ENCODE measurements around the gene TSPAN2.

The TSPAN2 gene

DNA sequence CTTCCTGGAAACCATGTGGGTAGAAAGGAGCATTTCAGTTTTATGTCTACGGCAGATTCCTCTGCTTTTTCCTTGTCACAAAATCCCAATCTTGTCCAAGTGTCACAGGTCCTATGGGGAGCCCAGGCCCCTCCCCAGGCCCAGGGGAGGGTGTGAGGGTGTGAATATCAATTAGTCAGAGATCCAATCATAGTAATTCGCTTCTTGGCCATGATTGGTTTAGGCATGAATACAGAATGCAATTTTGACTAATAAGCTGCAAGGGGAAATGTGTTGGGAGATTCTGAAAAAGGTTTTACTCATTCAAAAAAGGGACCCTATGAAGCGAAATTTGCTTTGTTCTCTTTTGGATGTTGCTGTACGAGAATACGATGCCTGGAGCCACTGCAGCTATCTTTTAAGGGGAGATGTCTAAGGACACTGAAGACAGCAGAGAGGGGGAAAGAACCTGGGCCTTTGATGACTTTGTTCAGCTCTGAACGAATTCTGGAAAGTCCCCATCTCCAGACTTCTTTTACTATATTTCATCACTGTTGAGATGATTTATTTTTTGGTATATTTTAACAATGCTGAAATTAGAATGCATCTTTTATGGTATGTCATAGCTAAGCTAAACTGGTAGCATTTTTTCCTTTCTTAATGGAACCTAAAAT lies 18.2 kb downstream of the TSPAN2 start:
- no peak overlapping the region for H3K9ac ChIP-seq (ENCODE audit: low read depth, low read length)

DNA sequence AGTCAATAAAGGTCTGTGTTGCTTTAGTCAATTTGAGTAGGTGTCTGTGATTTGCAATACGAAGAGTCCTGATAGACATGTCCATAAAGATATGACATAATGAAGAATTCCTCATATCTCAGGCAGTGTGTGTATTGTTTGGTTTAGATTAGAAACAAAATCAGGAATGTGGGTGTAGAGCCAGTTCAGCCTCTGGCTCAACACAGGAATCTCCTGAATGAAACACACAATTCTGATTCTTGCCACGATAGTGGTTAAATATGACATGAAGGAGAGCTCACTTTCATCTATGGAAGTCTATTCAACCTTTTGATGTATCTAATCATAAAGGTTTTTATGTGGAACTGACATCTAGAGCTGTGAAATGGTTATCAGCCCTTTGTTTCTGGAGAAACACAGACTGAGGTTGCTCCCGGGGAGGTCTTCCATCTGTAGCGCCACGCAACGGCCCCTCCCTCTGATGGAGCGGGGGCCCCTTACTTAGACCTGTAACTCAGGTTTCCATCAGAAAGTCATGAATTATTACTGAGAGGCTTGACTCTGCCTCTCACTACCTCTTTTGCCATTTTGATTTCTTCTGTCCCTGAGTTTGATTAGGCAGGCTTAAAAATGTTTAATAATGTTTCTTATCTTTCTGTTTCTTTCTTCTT lies 19.5 kb downstream of the TSPAN2 start:
- no peak overlapping the region for H3K9ac ChIP-seq (ENCODE audit: low read depth, low read length)
- H3K9me3 ChIP-seq (ENCODE audit: insufficient read depth, low read depth, low read length): no peaks in the 10 kb centered on the region
- no peak overlapping the region for H3K27ac ChIP-seq (ENCODE audit: low read length)
- H3K4me1 ChIP-seq (ENCODE audit: insufficient read depth, low read length): no peaks in the 10 kb centered on the region; the same call in 1 of the 2 replicates
- H3K36me3 ChIP-seq (ENCODE audit: insufficient read depth, low read depth, low read length): no peaks in the 10 kb centered on the region
- H3K27me3 ChIP-seq (ENCODE audit: insufficient read depth, low read length): no peaks in the 10 kb centered on the region
- H3K4me3 ChIP-seq (ENCODE audit: low read length): no peak overlapping the region

More for the DNA sequence above, 18.2 kb downstream of the TSPAN2 start:
- Histone ChIP-seq H3K4me1 (ENCODE audit: insufficient read depth, low read length) (no peaks in the 10 kb centered on the region; the same call in 1 of the 2 replicates), H3K9me3 (ENCODE audit: insufficient read depth, low read depth, low read length) (no peaks in the 10 kb centered on the region), H3K4me3 (ENCODE audit: low read length) (no peak overlapping the region), H3K27me3 (ENCODE audit: insufficient read depth, low read length) (no peaks in the 10 kb centered on the region), H3K27ac (ENCODE audit: low read length) (no peak overlapping the region), H3K36me3 (ENCODE audit: insufficient read depth, low read depth, low read length) (no peaks in the 10 kb centered on the region)

DNA sequence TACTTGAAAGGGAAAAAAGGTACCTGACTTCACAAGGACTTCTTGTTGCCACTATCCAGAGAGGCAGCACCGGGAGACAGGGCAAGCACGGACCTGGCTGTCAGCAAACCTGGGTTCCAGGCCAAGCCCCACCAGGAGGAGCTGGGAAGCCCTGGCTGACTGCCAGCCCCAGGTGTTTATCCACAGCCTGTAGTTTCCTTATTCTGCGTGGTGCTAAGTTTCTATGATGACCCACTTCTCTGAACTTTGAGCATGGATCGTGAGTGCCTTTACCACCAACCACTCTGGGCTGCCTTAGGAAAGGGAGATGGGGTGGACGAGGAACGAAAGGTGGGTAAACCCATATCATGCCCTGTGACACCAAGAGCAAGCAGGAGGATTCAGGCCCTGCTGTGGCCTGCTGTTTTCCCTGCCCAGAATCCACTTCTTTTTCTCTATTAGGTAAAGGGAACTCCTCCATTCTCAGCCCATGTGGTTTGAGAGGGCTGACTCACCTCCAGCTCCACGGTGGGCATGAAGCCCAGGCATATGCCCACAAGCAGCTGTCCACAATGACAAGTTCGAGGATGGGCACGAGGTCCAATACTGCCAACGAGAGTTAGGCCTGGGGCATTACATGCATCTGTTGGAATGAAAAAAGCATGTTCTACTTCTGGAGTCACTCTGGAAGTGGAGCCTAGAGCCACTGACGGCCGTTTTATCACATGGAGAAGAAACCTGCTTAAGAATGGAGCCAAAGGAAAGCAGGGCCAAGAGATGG lies 20.3 kb downstream of the TSPAN2 start:
- no peaks in the 10 kb centered on the region for H3K9me3 ChIP-seq (ENCODE audit: insufficient read depth, low read depth, low read length)
- no peak overlapping the region for H3K4me3 ChIP-seq (ENCODE audit: low read length)
- no peak overlapping the region for H3K27ac ChIP-seq (ENCODE audit: low read length)
- H3K4me1 ChIP-seq (ENCODE audit: insufficient read depth, low read length): no peaks in the 10 kb centered on the region; the same call in 1 of the 2 replicates
- H3K27me3 ChIP-seq (ENCODE audit: insufficient read depth, low read length): no peaks in the 10 kb centered on the region
- no peaks in the 10 kb centered on the region for H3K36me3 ChIP-seq (ENCODE audit: insufficient read depth, low read depth, low read length)
- no peak overlapping the region for H3K9ac ChIP-seq (ENCODE audit: low read depth, low read length)

DNA sequence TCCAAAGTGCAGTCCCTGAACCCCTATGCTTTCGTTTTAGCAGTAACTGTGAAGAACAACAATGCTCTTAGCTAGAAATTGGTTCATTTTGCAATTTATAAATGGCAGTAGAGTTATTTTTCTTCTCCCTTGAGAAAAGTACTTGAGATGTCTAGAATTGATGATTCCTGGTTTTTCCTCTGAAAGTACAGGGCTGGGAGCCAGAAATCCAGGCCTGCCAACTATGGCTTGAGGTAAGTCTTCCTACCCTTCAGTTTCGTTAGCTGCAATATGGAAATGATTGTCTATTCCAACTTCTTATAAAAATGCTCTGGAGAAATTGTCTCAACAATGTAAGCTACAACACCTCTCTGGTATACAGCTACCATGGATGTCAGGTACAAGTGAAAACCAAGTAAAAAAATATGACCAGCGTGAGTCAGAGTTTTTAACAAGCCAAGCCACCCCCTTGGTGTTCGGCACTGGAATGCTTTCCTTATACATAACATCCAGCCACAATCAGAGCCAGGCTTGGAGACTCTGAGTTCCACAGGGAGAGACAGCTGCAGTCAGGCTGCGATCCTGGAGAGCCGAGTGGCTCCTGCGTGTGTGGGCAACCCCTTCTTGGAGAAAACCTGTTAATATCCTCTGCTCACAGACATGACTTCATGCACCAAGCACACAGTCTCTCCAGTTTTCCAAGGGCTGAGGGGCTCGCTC lies 22.0 kb downstream of the TSPAN2 start:
- no peaks in the 10 kb centered on the region; the same call in 1 of the 2 replicates for H3K4me1 ChIP-seq (ENCODE audit: insufficient read depth, low read length)
- H3K9me3 ChIP-seq (ENCODE audit: insufficient read depth, low read depth, low read length): no peaks in the 10 kb centered on the region
- H3K9ac ChIP-seq (ENCODE audit: low read depth, low read length): no peak overlapping the region
- H3K4me3 ChIP-seq (ENCODE audit: low read length): no peak overlapping the region
- no peak overlapping the region for H3K27ac ChIP-seq (ENCODE audit: low read length)
- no peaks in the 10 kb centered on the region for H3K27me3 ChIP-seq (ENCODE audit: insufficient read depth, low read length)
- no peaks in the 10 kb centered on the region for H3K36me3 ChIP-seq (ENCODE audit: insufficient read depth, low read depth, low read length)

DNA sequence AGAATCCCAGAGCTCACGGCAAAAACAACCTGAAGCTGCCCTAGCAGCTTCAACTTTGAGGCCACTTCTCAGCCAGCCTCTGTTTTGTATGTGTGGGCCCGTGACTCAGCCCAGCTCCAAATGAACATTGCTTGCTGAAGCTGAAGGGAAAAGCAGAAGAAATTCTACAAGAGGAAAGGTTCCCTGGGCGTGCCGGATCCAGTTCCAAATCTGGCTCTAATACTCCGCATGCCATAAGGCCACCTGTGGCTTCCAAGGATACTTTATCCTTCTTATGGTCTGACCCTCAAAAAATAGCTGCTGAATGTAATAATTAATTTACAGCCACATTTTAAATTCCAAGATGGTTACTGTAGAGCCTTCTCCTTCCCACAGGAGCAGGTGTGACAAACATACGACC lies 24.3 kb downstream of the TSPAN2 start:
- Histone ChIP-seq H3K4me1 (ENCODE audit: insufficient read depth, low read length) (no peaks in the 10 kb centered on the region), H3K4me3 (ENCODE audit: low read length) (no peak overlapping the region), H3K36me3 (ENCODE audit: insufficient read depth, low read depth, low read length) (no peaks in the 10 kb centered on the region), H3K27me3 (ENCODE audit: insufficient read depth, low read length) (no peaks in the 10 kb centered on the region), H3K27ac (ENCODE audit: low read length) (no peak overlapping the region), H3K9me3 (ENCODE audit: insufficient read depth, low read depth, low read length) (no peaks in the 10 kb centered on the region), H3K9ac (ENCODE audit: low read depth, low read length) (no peak overlapping the region)

DNA sequence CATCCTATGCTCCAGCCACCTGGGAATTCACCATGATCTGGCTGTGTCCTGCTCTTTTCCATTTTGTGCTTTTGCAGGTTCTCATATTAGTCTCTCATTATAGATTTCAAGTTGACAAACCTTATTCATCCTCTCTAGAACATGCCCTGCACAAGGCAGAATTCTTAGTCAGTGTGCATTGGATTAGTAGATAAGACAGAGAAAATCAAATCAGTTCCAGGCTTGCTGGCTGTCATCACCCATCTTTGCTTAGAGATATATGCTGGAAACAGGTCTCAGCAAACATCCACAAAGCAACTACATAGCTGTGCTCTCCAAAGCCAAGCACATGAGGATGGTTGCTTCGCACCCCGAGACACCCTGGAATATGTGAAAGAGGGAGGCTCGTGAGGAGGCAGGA lies 24.8 kb downstream of the TSPAN2 start:
- Histone ChIP-seq H3K4me3 (ENCODE audit: low read length) (no peak overlapping the region), H3K27ac (ENCODE audit: low read length) (no peak overlapping the region), H3K4me1 (ENCODE audit: insufficient read depth, low read length) (no peaks in the 10 kb centered on the region), H3K36me3 (ENCODE audit: insufficient read depth, low read depth, low read length) (no peaks in the 10 kb centered on the region), H3K9me3 (ENCODE audit: insufficient read depth, low read depth, low read length) (no peaks in the 10 kb centered on the region), H3K27me3 (ENCODE audit: insufficient read depth, low read length) (no peaks in the 10 kb centered on the region), H3K9ac (ENCODE audit: low read depth, low read length) (no peak overlapping the region)

DNA sequence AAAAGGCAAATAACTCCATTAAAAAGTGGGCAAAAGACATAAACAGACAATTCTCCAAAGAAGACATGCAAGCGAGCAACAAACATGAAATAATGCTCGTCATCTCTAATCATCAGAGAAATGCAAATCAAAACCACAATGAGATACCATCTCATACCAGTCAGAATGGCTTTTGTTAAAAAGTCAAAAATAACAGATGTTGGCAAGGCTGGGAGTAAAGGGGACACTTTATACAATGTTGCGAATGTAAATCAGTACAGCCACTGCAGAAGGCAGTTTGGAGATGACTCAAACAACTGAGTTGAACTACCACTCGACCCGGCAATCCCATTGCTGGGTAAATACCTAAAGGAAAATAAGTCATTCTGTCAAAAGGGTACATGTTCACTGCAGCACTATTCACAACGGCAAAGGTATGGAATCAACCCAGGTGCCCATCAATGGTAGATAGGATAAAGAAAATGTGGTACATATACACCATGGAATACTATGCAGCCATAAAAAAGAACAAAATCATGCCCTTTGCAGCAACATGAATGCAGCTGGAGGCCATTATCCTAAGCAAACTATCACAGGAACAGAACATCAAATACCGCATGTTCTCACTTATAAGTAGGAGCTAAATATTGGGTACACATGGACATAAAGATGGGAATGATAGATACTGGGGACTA lies 25.9 kb downstream of the TSPAN2 start:
- Histone ChIP-seq H3K4me1 (ENCODE audit: insufficient read depth, low read length) (no peaks in the 10 kb centered on the region), H3K9me3 (ENCODE audit: insufficient read depth, low read depth, low read length) (no peaks in the 10 kb centered on the region), H3K27ac (ENCODE audit: low read length) (no peak overlapping the region), H3K9ac (ENCODE audit: low read depth, low read length) (no peak overlapping the region), H3K4me3 (ENCODE audit: low read length) (no peak overlapping the region), H3K36me3 (ENCODE audit: insufficient read depth, low read depth, low read length) (no peaks in the 10 kb centered on the region), H3K27me3 (ENCODE audit: insufficient read depth, low read length) (no peaks in the 10 kb centered on the region)

DNA sequence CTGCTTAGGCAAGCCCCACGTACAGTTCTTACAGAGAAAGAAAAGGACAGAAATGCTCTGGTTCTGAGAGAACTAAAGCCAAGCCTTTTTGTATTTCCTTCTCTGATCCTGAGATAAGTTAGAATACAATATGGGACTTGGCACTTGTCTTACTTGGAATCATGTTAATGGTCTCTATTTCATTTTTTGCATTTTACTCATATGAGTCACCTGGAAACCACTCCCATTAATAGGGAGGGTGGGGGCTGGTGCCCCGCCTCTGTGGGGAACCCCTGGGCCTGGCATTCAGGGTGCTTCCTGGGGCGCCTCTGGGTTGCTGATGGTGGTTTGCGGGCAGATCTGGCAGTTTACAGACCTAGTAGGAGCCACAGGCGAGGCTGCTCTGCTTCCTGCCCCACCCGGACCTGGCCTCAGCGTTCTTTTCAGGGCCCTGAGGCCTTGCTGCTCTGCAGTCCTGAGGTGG lies 26.7 kb downstream of the TSPAN2 start:
- no peaks in the 10 kb centered on the region for H3K4me1 ChIP-seq (ENCODE audit: insufficient read depth, low read length)

DNA sequence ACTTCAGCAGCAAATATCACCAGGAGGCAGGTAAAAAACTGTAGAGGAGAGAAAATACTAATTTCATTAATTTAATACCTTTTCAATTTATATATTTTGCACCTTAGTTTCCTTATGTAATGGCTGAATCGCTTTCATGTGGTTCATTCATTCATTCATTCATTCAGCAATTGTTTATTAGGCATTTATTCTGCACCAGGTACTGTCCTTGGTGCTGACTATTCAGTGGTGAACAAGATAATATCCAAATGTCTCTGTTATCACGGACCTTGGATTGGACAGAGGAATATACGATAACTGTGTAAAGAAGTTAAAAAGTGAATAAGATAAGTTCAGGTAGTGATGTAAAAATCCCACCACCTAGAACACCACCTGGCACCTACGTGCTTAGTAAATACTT lies 28.8 kb downstream of the TSPAN2 start:
- H3K9ac ChIP-seq (ENCODE audit: low read depth, low read length): no peak overlapping the region

More for the DNA sequence above, 26.7 kb downstream of the TSPAN2 start:
- H3K27me3 ChIP-seq (ENCODE audit: insufficient read depth, low read length): no peaks in the 10 kb centered on the region
- no peak overlapping the region for H3K9ac ChIP-seq (ENCODE audit: low read depth, low read length)
- H3K27ac ChIP-seq (ENCODE audit: low read length): no peak overlapping the region
- no peak overlapping the region for H3K4me3 ChIP-seq (ENCODE audit: low read length)
- no peaks in the 10 kb centered on the region for H3K9me3 ChIP-seq (ENCODE audit: insufficient read depth, low read depth, low read length)
- no peaks in the 10 kb centered on the region for H3K36me3 ChIP-seq (ENCODE audit: insufficient read depth, low read depth, low read length)

DNA sequence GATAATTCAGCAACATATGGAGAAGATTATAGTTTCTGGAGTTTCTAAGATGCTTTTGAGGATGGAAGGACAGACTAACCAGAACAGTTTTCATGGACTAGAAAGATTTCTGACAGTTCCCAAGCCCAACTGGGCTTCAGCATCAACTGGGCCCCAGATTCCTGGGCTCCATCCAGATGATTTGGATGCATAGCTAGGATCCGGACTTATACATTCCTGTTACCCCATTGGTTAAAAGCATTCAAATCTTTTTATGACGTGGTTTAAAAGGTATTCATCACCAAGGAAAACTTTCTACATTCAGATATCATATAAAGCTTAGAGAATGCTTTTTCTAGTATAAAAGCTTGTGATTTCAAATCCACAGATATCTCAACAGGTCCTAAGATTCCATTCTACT lies 30.0 kb downstream of the TSPAN2 start:
- Histone ChIP-seq H3K27me3 (ENCODE audit: insufficient read depth, low read length) (no peaks in the 10 kb centered on the region), H3K36me3 (ENCODE audit: insufficient read depth, low read depth, low read length) (no peaks in the 10 kb centered on the region), H3K9ac (ENCODE audit: low read depth, low read length) (no peak overlapping the region), H3K4me3 (ENCODE audit: low read length) (no peak overlapping the region), H3K27ac (ENCODE audit: low read length) (no peak overlapping the region), H3K4me1 (ENCODE audit: insufficient read depth, low read length) (peaks cover 5% of the 10 kb centered on the region; the same call in 1 of the 2 replicates), H3K9me3 (ENCODE audit: insufficient read depth, low read depth, low read length) (no peaks in the 10 kb centered on the region)

More for the DNA sequence above, 28.8 kb downstream of the TSPAN2 start:
- Histone ChIP-seq H3K36me3 (ENCODE audit: insufficient read depth, low read depth, low read length) (no peaks in the 10 kb centered on the region), H3K27me3 (ENCODE audit: insufficient read depth, low read length) (no peaks in the 10 kb centered on the region), H3K9me3 (ENCODE audit: insufficient read depth, low read depth, low read length) (no peaks in the 10 kb centered on the region), H3K4me3 (ENCODE audit: low read length) (no peak overlapping the region), H3K4me1 (ENCODE audit: insufficient read depth, low read length) (peaks cover 5% of the 10 kb centered on the region; the same call in 1 of the 2 replicates), H3K27ac (ENCODE audit: low read length) (no peak overlapping the region)

DNA sequence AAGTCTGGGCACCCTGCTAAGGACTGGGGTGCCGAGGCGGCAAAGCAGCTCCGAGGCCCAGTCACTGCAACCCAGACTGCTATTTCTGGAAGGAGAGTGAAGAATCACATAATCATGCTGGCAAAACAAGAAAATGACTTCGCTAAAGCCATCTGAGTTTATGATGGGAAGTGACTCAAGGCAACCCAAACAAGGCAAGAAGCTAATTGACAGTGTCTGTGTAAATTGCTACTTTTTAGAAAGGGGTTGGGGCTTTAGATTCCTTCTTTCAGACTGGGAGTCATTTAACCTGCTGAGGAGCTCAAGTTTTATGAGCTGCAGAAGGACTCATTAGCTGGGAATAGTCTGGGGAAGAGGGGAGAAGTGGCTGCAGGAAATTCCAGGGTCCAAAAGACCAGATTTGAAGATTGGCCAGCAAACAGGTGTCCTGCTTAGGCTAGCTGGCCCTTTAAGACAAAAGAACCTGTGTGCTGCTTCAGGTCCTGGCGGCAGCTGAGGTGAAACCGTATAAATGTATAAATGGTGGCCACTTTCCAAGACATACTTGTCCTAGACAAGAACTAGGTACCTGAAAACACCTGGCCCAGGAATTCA lies 31.5 kb downstream of the TSPAN2 start:
- no peaks in the 10 kb centered on the region for H3K27me3 ChIP-seq (ENCODE audit: insufficient read depth, low read length)
- peaks cover 5% of the 10 kb centered on the region; the same call in 1 of the 2 replicates for H3K4me1 ChIP-seq (ENCODE audit: insufficient read depth, low read length)
- H3K4me3 ChIP-seq (ENCODE audit: low read length): no peak overlapping the region
- H3K36me3 ChIP-seq (ENCODE audit: insufficient read depth, low read depth, low read length): no peaks in the 10 kb centered on the region
- no peak overlapping the region for H3K9ac ChIP-seq (ENCODE audit: low read depth, low read length)
- H3K27ac ChIP-seq (ENCODE audit: low read length): no peak overlapping the region
- H3K9me3 ChIP-seq (ENCODE audit: insufficient read depth, low read depth, low read length): no peaks in the 10 kb centered on the region

All from iPS-20b (cell line).